RPMI7951 (cell line): ENCODE measurements around the gene MED16. TPM values are rescaled to one million over a fixed set of nuclear protein-coding genes. Genes with fewer than 3 reads are reported as not detected.
"Not testable (repeated sequence)": the region's sequence is repeated elsewhere in the genome, so short reads cannot be mapped to it uniquely, and the experiment has no call there.

ENCODE experiments used
- DNase-seq: peaks from one replicate; pipeline ENCODE4 v3.0.0-alpha.2; 2012; ENCODE audit warnings: low read depth
- total RNA-seq: library from RNA; depleted of rRNA; stranded (reverse); fragments of >200 nt; shearing (Covaris generic); gene quantifications from 2 replicates; pipeline ENCODE4 v1.2.3, GENCODE V29; 2014

MED16 gene
- total RNA-seq, 1 experiment from 2014 or later, result 16.5 TPM

DNA sequence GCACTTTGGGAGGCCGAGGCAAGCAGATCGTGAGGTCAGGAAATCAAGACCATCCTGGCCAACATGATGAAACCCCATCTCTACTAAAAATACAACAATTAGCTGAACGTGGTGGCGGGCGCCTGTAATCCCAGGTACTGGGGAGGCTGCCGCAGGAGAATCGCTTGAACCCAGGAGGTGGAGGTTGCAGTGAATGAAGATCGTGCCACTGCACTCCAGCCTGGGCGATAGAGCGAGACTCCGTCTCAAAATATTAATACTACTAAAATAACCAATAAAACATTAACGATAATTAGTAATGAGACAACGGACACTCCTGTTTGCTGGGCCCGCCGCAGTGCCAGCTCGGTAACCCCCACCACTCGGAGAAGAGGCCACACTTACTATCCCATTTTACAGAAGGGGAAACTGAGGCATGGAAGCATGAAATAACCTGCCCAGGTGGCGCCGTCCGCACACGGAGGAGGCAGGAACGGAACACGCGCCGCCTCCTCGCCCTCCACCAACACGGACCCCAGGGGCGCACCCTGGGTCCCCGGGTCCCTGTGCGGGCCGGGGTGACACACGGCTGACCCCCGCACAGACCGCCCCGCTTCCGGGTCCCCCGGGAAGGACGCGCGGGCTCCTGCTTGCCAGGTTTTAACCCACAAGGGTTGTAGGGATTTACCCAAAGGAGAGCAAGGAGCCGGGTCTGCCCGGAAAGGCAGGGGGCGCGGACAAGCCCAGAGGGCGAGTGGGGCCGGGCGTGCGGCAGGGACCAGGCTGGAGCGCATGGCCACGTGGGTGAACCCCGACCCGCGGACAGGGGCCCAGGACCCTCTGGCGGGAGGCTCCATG, 18.4 kb upstream of the MED16 start:
- no peak for DNase-seq

DNA sequence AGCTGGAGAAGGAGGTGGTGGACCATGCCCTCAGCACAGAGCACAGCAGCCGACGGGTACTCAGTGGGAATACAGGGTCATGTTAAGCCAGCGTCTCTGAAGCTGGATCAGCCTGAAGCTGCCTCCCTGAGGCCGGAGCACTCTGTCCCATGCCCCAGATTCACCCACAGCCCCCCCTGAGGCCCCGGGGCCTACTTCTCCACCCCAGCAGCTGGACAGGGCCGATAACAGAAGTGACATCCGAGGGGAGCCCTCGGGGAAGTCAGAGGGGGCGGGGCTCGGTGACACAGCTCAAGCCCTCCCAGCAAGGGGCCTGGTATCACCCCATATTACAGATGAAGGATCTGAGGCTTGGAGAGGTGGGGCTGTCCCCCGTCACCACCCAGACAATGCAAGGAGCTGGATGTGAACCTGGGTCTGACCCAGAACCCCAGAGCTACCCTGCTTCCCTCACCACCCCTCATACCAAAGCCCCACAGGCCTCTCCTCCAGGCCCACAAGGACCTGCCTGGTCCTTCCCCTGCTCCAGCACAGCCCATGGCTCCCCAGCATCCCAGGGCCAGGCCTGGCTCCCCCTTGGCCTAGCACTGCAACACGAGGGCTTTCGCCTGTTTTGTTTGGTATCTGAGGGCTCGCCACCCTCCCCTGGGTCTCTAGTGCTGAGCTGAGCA, 14.3 kb upstream of the MED16 start:
- DNase-seq, result no peak

DNA sequence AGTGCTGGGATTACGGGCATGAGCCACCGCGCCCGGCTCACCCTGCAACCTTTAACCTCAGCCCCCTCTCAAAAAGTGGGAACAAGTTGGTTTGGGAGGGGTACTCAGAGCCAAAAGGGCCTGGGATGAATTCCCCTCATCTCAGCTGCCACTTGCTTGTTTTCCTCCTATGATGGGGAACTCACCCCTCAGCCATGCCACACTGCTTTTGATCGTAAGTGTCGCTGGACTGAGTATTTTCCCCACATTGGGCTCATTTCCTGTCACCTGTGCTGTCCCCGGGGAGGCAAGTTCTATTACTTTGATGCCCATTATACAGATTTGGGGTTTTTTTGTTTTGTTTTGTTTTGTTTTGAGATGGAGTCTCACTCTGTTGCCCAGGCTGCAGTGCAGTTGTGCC, 13.5 kb upstream of the MED16 start:
- no peak for DNase-seq

DNA sequence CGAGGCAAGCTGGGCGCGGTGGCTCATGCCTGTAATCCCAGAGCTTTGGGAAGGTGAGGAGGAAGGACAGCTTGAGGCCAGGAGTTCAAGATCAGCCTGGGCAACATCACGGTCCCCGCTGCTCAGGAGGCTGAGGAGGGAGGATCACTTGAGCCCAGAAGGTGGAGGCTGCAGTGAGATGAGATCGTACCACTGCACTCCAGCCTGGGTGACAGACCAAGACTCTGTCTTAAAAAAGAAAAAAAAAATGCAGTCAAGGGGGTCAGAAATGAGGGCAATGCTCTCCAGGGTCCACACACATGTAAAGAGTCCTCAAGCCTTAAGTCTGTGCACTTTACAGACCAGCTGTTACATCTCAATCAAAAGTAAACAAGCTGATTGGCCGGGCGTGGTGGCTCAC, 11.6 kb upstream of the MED16 start:
- DNase-seq, result no peak

DNA sequence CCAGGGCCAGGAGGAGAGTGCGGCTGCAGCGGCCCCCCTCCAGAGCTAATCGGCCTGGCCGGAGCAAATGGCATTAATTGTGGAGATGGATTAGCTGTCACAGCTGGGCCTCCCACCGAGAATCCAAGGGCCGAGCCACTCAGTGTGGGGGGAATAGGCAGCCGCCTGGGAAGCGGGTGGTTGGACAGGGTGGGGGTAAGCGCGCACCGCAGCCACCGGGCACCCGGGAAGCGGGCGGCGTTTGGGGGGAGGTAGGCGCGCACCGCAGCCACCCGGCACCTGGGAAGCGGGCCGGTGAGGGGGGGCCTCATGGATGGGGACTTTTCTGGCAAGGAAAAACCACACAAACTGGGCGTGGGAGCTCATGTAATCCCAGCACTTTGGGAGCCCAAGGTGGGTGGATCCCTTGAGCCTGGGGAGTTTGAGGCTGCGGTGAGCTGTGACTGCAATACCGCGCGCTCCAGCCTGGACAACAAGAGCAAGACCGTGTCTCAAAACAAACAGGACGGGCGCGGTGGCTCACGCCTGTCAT, 10.3 kb upstream of the MED16 start:
- DNase-seq, result no peak

DNA sequence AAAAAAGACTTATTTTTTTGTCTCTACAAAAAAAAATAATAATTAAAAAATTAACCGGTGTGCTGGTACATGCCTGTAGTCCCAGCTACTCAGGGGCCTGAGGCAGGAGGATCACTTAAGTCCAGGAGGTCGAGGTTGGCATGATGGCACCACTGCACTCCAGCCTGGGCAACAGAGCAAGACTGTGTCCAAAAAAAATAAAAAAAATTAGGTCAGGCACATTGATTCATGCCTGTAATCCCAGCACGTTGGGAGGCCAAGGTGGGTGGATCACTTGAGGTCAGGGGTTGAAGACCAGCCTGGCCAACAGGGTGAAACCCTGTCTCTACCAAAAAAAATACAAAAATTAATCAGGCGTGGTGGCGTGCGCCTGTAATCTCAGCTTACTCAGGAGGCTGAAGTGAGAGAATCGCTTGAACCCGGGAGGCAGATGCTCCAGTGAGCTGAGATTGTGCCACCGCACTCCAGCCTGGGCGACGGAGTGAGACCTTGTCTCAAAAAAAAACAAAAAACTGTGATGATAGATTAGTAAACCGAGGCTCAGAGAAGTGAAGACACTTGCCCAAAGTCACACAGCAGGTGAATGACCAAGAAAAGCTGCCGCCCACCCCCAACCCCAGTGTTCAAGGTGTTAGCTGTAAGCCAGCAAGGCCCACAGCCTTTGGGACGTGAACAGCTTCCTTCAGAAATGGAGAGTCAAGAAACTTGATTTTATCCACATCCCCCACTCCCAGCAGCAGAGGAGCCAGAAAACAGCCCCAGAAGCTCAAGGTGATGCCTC, 9.6 kb upstream of the MED16 start:
- no peak for DNase-seq

DNA sequence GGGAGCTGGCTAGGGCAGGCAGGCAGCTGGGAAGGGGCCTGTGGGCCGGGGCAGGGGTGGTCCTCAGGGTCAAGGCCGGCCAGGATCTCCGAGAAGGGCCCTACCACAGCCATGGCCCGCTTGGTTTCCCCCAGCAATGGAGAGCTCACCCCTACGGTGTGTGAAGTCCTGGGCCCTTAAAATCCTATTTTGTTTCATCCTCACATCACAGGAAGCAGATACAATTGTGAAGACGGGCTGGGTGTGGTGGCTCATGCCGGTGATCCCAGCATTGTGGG, 9.0 kb upstream of the MED16 start:
- DNase-seq, result no peak

DNA sequence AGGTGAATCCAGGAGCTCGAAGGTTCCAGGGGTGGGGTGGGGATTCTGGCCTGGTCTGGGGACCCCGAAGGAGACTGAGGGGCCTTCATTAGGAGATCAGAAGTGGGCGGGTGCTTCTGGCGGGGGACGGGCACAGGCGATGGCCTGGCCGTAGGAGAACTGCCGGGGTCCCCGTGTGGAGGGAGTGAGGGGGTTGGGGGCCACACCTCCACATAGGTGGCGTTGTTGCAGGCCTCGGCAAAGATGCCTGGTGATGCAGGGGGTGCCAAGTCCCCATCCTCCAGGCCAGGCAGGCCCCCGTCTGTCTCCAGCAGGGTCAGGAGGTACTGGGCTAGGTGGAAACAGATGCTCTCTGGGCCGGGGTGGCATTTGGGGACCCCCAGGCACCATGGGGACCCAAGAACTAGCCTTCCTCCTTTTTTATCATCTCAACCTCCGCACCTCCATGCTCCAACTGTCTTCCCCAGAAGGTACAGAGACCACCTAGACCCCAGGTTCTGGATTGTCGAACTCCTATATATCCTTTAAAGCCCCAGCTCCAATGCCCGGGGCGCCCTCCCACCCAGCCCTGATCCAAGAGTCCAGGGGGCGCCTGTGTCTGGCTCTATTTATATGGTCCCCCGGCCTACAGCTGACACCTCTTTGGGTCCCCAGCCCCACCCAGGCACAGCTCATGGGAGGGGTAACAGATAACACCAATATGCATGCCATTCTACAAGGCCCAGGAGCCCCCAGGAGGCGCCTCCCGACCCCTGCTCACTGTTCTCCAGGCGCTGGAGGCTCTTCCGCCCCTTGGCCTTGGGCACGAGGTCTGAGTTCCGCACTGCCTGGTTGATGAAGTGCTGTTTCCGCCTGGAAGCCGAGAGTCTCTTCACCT, 8.5 kb upstream of the MED16 start:
- no peak for DNase-seq

DNA sequence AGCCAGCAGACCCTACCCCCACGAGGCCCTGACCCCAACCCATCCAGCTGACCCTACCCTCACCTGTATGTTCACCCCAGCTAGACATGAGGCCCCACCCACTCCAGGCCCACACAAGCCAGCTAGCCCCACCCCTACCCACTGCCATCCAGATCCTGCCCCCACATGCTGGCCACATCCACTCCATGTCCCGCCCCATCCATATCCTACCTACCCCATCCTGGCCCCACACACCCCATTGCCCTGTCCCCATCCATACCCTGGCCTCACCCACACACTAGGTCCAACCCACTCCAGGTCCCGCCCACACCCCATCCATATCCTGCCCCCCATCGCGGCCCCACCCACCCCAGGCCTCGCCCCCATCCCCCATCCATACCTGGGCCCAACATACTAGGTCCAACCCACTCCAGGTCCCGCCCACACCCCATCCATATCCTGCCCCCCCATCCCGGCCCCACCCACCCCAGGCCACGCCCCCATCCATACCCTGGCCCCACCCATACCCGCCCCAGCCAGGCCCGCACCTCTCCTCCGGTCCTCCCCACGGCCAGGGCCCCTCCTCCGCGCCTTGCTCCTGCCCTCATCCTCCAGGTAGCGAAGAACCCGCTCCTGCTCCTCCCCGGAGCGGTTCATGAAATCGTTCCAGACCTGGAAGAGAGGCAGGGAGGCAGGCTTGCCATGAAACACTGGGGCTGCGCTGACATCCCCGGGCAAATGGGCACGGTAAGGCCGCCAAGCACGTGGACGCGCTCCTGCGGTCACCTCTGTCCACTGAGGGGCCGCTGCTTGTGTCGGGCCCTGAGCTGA, 7.5 kb upstream of the MED16 start:
- no peak for DNase-seq

DNA sequence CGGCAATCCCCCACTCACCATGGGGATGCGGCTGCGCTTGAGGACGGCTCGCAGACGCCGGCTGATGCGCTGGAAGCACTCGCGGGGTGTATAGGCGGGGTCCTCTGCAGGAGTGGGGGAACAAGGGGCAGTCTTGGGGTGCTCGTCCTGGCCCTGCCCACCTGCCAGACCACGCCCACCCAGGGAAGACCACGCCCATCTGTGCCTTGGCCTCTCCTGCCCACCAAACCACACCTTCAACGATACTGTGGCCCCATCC, 7.0 kb upstream of the MED16 start:
- no peak for DNase-seq

DNA sequence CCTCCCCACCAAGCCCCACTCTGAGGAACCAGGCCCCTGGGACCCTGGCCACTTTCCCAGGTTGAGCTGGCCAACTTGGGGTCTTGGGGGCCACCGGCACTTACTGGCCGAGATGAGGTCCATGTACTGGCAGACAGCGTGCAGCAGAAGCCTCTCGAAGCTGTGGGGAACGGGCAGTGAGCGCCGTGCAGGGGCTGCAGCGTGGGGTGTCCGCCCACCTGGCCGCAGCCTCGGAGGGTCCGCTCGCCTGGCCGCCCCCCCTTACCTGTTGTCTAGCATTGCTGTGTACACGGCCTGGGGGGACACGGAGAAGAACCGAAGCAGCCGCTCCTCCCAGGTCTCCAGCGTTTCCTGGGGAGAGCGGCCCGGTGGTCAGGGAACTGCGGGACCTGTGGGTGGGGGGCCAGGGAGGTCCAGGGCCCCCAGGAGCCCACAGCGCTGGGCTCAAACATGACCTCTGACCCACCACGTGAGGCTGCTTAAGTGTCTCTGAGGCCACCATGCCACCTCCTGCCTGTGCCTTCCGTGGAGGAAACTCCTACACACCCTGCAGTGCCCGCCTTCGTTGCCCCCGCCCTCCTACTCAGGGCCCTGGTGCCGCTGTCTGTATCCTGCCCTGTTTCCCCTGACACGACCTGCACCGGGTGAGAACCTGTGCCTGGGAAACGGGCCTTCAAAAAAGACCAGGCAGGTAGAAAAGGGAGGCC, 6.5 kb upstream of the MED16 start:
- no peak for DNase-seq

DNA sequence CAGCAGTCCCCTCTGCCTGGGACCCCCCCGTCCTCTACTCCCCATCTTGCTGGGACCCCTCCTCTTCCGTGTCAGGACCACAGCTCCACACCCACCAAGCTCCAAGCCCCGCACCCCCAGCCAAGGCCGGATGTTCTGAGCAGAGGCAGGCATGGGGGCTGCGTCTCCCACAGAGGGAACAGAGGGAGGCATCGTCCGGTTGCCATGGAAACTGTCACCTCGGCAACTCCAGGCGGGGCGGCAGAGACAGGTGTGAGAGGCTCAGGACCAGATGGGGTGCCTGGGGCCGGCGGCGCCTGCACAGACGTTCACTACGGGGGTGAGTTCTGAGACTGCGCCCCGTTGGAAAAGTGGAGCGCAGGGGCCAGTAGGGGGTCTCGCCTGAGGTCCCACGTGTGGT, 5.7 kb upstream of the MED16 start:
- DNase-seq, result no peak

DNA sequence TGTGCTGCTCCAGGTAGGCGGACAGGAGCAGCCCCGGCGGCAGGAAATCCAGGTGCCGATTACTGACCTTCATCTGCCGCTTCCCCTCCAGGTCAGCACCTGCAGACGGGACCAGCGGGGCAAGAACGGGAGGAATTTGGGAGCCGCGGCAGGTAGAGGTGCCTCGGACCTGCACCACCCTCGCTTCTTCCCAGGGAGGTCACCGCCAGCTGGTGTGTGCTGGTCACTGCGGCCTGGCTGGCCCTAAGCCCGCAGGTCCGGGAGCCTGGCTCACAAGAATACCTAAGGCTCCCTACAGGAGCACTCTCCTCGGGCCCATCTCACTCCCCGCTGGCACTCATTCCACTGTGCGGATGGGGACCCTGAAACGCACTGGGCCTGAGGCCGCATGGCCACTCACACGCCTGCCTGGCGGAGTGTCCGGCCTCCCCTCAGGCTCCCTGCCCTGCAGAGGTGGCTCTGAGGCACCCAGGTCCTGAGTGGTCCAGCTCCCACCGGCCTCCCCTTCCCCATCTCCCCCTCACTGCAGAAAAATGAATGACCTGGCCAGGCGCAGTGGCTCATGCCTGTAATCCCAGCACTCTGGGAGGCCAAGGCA, 4.6 kb upstream of the MED16 start:
- DNase-seq, result no peak

DNA sequence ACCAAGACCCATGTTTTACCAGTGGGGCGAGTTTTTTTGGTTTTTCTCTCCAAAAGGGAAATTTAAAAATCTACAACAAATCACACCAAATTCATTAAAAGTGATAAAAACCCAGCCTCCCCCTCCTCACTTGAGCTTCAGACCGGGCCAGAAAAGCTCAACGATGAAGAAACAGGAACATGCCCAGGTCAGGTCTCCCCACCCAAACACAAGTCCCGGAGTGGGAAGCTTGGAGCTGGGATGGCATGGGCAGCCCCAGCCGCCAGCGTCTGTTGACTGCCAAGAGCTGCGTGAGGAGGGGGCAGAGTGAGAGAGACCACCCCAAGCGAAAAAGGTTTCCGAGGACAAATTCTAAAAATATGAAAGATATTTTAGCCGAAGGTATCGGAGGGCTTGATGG, 4.0 kb upstream of the MED16 start:
- no peak for DNase-seq

DNA sequence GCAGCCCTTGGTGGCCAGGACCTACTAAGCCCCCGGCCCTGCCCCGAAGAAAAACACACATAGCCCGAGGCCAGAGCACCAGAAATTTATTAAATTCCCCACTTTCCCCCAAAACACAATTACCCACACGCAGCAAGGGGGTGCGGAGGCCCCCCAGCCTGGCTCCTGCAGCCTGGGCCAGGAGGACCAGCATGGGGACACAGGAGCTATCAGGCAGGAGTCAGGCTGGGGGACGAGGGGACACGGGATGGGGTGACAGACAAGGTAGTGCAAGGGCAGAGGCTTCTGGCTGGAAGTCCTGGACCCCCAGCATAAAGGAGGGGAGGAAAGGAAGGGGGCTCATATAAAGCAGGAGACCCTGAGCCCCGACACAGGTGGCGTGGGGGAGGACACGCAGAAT, 3.4 kb upstream of the MED16 start:
- no peak for DNase-seq

DNA sequence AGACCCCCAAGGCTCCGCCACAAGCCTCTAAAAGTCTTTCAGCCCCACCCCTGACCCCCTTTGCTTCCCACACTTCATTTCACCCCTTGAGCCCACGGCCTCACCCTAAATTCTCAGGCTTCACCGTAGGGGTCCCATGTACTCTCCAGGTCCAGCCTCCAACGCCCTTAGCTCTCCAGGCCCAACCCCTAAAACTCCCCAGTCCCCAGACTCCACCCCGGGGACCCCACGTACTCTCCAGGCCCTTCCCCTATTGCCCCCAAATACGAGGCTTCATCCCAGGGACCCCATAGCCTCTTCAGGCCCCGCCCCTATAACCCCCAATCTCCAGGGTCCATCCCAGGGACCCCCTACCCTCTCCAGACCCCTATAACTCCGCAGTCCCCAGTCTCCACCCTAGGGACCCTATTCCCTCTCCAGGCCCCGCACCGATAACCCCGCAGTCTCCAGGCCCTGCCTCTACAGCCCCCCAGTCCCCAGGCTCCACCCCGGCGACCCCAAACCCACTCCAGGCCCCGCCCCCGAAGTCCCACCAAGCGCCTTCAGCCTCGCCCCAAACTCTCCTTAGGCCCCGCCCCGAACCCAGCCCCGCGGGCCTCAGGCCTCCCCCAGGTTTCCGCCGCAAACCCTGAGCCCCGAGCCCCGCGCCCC, 619 bp downstream of the MED16 start:
- no peak for DNase-seq

DNA sequence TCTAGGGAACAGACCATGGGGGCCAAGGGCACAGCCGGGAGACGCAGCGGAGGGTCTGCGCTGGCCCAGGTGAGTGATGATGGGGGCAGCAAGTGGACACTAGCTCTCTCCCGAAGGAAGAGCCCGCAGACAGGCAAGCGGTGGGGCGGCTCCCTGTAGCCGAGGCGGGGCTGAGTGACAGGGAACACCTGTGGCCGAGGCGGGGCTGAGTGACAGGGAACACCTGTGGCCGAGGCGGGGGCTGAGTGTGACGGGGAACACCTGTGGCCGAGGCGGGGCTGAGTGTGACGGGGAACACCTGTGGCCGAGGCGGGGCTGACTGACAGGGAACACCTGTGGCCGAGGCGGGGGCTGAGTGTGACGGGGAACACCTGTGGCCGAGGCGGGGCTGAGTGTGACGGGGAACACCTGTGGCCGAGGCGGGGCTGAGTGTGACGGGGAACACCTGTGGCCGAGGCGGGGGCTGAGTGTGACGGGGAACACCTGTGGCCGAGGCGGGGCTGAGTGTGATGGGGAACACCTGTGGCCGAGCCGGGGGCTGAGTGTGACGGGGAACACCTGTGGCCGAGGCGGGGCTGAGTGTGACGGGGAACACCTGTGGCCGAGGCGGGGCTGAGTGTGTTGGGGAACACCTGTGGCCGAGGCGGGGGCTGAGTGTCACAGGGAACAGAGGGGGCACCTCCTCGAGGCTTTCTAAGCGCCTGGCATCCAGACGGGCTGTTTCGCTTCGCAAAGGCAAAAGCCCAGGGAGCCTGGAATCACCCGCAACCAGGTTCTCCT, 1.4 kb downstream of the MED16 start:
- not testable (repeated sequence) for DNase-seq

DNA sequence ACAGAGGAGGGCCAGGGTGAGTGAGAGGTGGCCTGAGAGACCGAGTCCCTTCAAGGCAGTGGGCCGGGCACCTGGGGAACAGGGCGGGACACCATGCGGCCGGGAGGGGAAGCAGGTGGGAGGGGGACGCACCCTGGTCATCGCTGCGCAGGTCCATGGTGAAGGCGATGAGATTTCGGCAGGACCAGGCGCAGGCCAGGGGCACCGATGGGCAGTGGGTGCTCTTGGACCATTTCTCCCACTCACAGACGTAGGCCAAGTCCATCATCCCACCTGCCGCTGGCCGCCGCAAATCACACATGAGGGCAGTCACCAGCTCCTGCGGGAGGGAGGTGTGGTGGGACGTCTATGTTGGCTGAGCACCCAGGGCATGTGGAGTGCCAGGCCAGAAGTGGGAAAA, 2.2 kb downstream of the MED16 start:
- DNase-seq, result no peak
